Activated CD8-positive, alpha-beta memory T cell treated with anti-CD3 and anti-CD28 coated beads for 4 hours (primary cell): Measurements from ENCODE around the gene ZNF646.
"Not testable (repeated sequence)": the region's sequence is repeated elsewhere in the genome, so short reads cannot be mapped to it uniquely, and the experiment has no call there.

Source experiments
- DNase-seq, 2 donors: peaks; one replicate each; pipeline ENCODE4 v3.0.0-alpha.2; 2020; ENCODE audit warnings: low read depth in 2 of 2

Gene ZNF646

GRCh38 chr16:31084584-31085302 lies 10.5 kb downstream of the ZNF646 start:
- DNase-seq, result no peak

GRCh38 chr16:31085411-31085810 lies 11.2 kb downstream of the ZNF646 start:
- DNase-seq, result no peak

- DNase-seq, result no peak
Observed at GRCh38 chr16:31085873-31086628, 11.8 kb downstream of the ZNF646 start.

- DNase-seq, result no peak
Observed at GRCh38 chr16:31086629-31086906, 12.3 kb downstream of the ZNF646 start.

GRCh38 chr16:31087481-31087880 lies 13.3 kb downstream of the ZNF646 start:
- no peak for DNase-seq

GRCh38 chr16:31087971-31088370 lies 13.7 kb downstream of the ZNF646 start:
- DNase-seq, result no peak

GRCh38 chr16:31088459-31089183 lies 14.4 kb downstream of the ZNF646 start, which contains the start of gene PRSS53:
TSS of gene PRSS53 (minus strand) at chr16:31088943. CDS start at chr16:31088809, 134 bp downstream.
- no peak for DNase-seq

GRCh38 chr16:31089199-31089598 lies 15.0 kb downstream of the ZNF646 start:
- DNase-seq, result no peak

GRCh38 chr16:31090540-31090939 lies 16.3 kb downstream of the ZNF646 start:
- no peak for DNase-seq

- no peak for DNase-seq
Observed at GRCh38 chr16:31092330-31092729, 18.1 kb downstream of the ZNF646 start.

GRCh38 chr16:31093132-31093703 lies 19.0 kb downstream of the ZNF646 start:
- DNase-seq, result no peak

- no peak for DNase-seq
Observed at GRCh38 chr16:31094088-31094423, 19.8 kb downstream of the ZNF646 start.

- DNase-seq, result peak; percentile 62 to 66
Observed at GRCh38 chr16:31094424-31095120, 20.4 kb downstream of the ZNF646 start, which contains the start of gene VKORC1. TSS of gene VKORC1 (minus strand) at chr16:31094797. CDS start at chr16:31094729, 68 bp downstream.

- no peak for DNase-seq
Observed at GRCh38 chr16:31099860-31100638, 25.8 kb downstream of the ZNF646 start.

- DNase-seq, result not testable (repeated sequence)
Observed at GRCh38 chr16:31100876-31101641, 26.8 kb downstream of the ZNF646 start.

- DNase-seq, result peak; percentile 56 to 70
Observed at GRCh38 chr16:31105677-31106213, 31.5 kb downstream of the ZNF646 start.

- DNase-seq, result no peak
Observed at GRCh38 chr16:31106509-31107464, 32.6 kb downstream of the ZNF646 start.

GRCh38 chr16:31107465-31107867 lies 33.2 kb downstream of the ZNF646 start:
- DNase-seq, result no peak
